DND-41 (cell line): Measurements from ENCODE around the gene AP1M1.

Experiments
- CTCF ChIP-seq: IDR thresholded peaks from 2 replicates; pipeline ENCODE4 v1.5.1; 2012; ENCODE audit warnings: borderline replicate concordance, low read length, moderate library complexity, mild to moderate bottlenecking; ENCODE audit not compliant: poor library complexity, severe bottlenecking; ENCODE audit errors: extremely low read depth
- EZH2 ChIP-seq: IDR thresholded peaks from 3 replicates; pipeline ENCODE4 v1.6.1; 2012; ENCODE audit warnings: borderline replicate concordance, low read depth, mild to moderate bottlenecking, moderate library complexity, low read length, inconsistent platforms; ENCODE audit not compliant: severe bottlenecking

- TF ChIP-seq CTCF, result no peak
- no peak for TF ChIP-seq EZH2
These were observed 85.7 kb downstream of the AP1M1 start for GRCh38 chr19:16283210-16284061.
